AG09309 (cell line): ENCODE data around the gene ZGPAT.
"Not testable (repeated sequence)": the region's sequence is repeated elsewhere in the genome, so short reads cannot be mapped to it uniquely, and the experiment has no call there.

Experiments
- DNase-seq: peaks from one replicate; pipeline ENCODE4 v3.0.0-alpha.2; 2010; ENCODE audit warnings: low read depth
- H3K4me3 ChIP-seq: 2 replicates; pipeline ENCODE4 v1.5.1; 2011; ENCODE audit warnings: mild to moderate bottlenecking, low read depth, low read length, moderate library complexity; ENCODE audit not compliant: control insufficient read depth
- TF ChIP-seq, protein P1 (sequence below): IDR thresholded peaks from 2 replicates; pipeline ENCODE4 v1.5.1; 2011; ENCODE audit warnings: mild to moderate bottlenecking, low read depth, low read length, inconsistent platforms; ENCODE audit not compliant: insufficient read depth, control insufficient read depth; ENCODE audit errors: missing control alignments

The ZGPAT gene

GRCh38 chr20:63709149-63709527, 1.3 kb downstream of the ZGPAT start:
- TF ChIP-seq, protein P1, sequence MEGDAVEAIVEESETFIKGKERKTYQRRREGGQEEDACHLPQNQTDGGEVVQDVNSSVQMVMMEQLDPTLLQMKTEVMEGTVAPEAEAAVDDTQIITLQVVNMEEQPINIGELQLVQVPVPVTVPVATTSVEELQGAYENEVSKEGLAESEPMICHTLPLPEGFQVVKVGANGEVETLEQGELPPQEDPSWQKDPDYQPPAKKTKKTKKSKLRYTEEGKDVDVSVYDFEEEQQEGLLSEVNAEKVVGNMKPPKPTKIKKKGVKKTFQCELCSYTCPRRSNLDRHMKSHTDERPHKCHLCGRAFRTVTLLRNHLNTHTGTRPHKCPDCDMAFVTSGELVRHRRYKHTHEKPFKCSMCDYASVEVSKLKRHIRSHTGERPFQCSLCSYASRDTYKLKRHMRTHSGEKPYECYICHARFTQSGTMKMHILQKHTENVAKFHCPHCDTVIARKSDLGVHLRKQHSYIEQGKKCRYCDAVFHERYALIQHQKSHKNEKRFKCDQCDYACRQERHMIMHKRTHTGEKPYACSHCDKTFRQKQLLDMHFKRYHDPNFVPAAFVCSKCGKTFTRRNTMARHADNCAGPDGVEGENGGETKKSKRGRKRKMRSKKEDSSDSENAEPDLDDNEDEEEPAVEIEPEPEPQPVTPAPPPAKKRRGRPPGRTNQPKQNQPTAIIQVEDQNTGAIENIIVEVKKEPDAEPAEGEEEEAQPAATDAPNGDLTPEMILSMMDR: no peak
- no peak for DNase-seq
- peak overlapping the region; percentile 60 for H3K4me3 ChIP-seq

- no peak overlapping the region for H3K4me3 ChIP-seq
- TF ChIP-seq, protein P1: no peak
- DNase-seq: no peak
Measured at GRCh38 chr20:63711085-63711645, 3.3 kb downstream of the ZGPAT start.

- TF ChIP-seq, protein P1: no peak
- H3K4me3 ChIP-seq: no peak overlapping the region
- no peak for DNase-seq
Measured at GRCh38 chr20:63712191-63712590, 4.4 kb downstream of the ZGPAT start.

DNA sequence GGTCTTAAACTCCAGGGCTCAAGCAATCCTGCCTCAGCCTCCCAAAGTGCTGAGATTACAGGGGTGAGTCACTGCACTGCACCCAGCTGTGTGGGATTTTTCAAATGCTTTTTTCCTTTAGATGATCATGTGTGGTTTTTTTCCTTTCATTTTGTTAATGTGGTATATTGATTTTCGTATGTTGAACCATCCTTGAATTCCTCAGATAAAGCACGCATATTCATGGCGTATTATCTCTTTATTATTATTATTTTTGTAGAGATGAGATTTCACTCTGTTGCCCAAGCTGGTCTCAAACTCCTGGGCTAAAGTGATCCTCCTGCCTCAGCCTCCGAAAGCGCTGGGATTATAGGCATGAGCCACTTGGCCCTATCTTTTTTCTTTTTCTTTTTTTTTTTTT, 7.0 kb downstream of the ZGPAT start:
- TF ChIP-seq, protein P1: no peak
- no peak for DNase-seq
- H3K4me3 ChIP-seq: no peak overlapping the region

DNA sequence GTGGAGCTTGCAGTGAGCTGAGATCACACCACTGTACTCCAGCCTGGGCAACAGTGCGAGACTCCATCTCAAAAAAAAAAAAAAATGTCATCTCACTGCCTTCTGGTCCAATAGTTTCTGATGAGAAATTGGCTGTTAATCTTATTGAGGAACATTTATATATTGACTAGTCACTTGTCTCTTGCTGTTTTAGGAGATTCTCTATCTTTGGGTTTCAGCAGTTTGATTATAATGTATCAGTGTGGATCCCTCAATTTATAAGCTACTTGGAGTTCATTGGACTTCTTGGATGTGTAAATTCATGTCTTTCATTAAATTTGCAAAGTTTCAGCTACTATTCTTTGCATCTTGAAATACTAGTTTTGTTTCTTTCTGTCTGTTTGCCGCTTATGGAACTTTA, 11.2 kb downstream of the ZGPAT start:
- no peak for DNase-seq
- TF ChIP-seq, protein P1: no peak
- no peak overlapping the region for H3K4me3 ChIP-seq

GRCh38 chr20:63722967-63723622, 15.3 kb downstream of the ZGPAT start:
- H3K4me3 ChIP-seq, DNase-seq: not testable (repeated sequence)

GRCh38 chr20:63730189-63730733, 22.4 kb downstream of the ZGPAT start:
- not testable (repeated sequence) for H3K4me3 ChIP-seq

More at GRCh38 chr20:63730189-63730733, 22.4 kb downstream of the ZGPAT start:
- DNase-seq: not testable (repeated sequence)
